Measurements from ENCODE around the gene IRAK2. TPM values are rescaled to one million over a fixed set of nuclear protein-coding genes. Genes with fewer than 3 reads are reported as not detected.
"Not testable (repeated sequence)": the region's sequence is repeated elsewhere in the genome, so short reads cannot be mapped to it uniquely, and the experiment has no call there.

Gene IRAK2
- total RNA-seq, 1 experiment from 2014 or later = 0.61 TPM

GRCh38 chr3:10173926-10174435 lies 9.3 kb downstream of the IRAK2 start:
- TF ChIP-seq, protein P1, sequence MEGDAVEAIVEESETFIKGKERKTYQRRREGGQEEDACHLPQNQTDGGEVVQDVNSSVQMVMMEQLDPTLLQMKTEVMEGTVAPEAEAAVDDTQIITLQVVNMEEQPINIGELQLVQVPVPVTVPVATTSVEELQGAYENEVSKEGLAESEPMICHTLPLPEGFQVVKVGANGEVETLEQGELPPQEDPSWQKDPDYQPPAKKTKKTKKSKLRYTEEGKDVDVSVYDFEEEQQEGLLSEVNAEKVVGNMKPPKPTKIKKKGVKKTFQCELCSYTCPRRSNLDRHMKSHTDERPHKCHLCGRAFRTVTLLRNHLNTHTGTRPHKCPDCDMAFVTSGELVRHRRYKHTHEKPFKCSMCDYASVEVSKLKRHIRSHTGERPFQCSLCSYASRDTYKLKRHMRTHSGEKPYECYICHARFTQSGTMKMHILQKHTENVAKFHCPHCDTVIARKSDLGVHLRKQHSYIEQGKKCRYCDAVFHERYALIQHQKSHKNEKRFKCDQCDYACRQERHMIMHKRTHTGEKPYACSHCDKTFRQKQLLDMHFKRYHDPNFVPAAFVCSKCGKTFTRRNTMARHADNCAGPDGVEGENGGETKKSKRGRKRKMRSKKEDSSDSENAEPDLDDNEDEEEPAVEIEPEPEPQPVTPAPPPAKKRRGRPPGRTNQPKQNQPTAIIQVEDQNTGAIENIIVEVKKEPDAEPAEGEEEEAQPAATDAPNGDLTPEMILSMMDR (conservative IDR thresholded peaks at IDR 0.05) = no peak
- WGBS (ENCODE audit: extremely low coverage, insufficient read length, low lambda C conversion rate) = no CpG with 5 or more reads among the region's 6 CpGs
- Histone ChIP-seq H4K8ac (replicated peaks; ENCODE audit: insufficient read length, low read depth, low read length) (no peak overlapping the region), H3K9ac (ENCODE audit: extremely low read depth, insufficient read length, low read length) (no peak overlapping the region), H3K79me2 (ENCODE audit: insufficient read depth, low read length) (no peaks in the 10 kb centered on the region), H2BK12ac (ENCODE audit: insufficient read length, low read depth, low read length) (no peak overlapping the region), H3K4ac (ENCODE audit: low read depth, low read length) (no peak overlapping the region), H2AK5ac (ENCODE audit: insufficient read length, low read length) (no peak overlapping the region), H3K9me3 (ENCODE audit: control insufficient read depth, low read depth, low read length) (no peaks in the 10 kb centered on the region), H2BK15ac (ENCODE audit: low read depth, low read length) (no peak overlapping the region), H3K27ac (ENCODE audit: insufficient read length, low read depth, low read length) (no peak overlapping the region), H2AFZ (ENCODE audit: low read length) (no peak overlapping the region), H4K91ac (ENCODE audit: insufficient read length, low read depth, low read length) (no peak overlapping the region), H2BK20ac (ENCODE audit: low read depth, low read length, poor library complexity, severe bottlenecking) (no peak overlapping the region), H2BK5ac (ENCODE audit: insufficient read length, low read length) (no peak overlapping the region), H3K23ac (ENCODE audit: insufficient read length, low read depth, low read length) (no peak overlapping the region), H3K79me1 (ENCODE audit: insufficient read depth, low read depth, low read length, poor library complexity, severe bottlenecking) (no peaks in the 10 kb centered on the region), H2BK120ac (ENCODE audit: low read depth, low read length, poor library complexity, severe bottlenecking) (no peak overlapping the region), H3K4me2 (ENCODE audit: insufficient read depth, insufficient read length, low read length) (no peak overlapping the region), H4K20me1 (ENCODE audit: control insufficient read depth, insufficient read depth, insufficient read length) (no peaks in the 10 kb centered on the region), H3K4me1 (ENCODE audit: insufficient read depth, low read length) (no peaks in the 10 kb centered on the region), H3K27me3 (ENCODE audit: insufficient read depth, low read length) (no peaks in the 10 kb centered on the region), H3K23me2 (ENCODE audit: insufficient read length, low read depth, low read length, poor library complexity, severe bottlenecking) (no peaks in the 10 kb centered on the region), H3K14ac (ENCODE audit: insufficient read depth, low read length) (no peak overlapping the region), H3T11ph (ENCODE audit: low read length) (no peak overlapping the region), H4K5ac (ENCODE audit: insufficient read length, low read depth, low read length) (no peak overlapping the region), H3K56ac (ENCODE audit: insufficient read length, low read depth, low read length) (no peak overlapping the region), H3K18ac (ENCODE audit: insufficient read length, low read depth, low read length) (no peak overlapping the region)
- peaks cover 7 to 14% of the 10 kb centered on the region in 2 experiments for H3K9me3 Mint-ChIP-seq
- 0 out of 2 replicates have a peak, but pooled peaks cover 2% of the 10 kb centered on the region for H3K27me3 Mint-ChIP-seq (ENCODE audit: low read depth)
- no peak for DNase-seq
- peaks cover 2 to 11% (median 9%) of the 10 kb centered on the region in 3 experiments for H3K36me3 Mint-ChIP-seq (ENCODE audit: insufficient read depth in 1 of 3, low read depth in 3 of 3)
- no peak overlapping the region for H3K27ac Mint-ChIP-seq
- H3K4me1 Mint-ChIP-seq = peaks cover under 1% of the 10 kb centered on the region in 2 experiments; a peak in 2 of 4 replicates
- H3K4me3 Mint-ChIP-seq = no peak overlapping the region

GRCh38 chr3:10175334-10175733 lies 10.6 kb downstream of the IRAK2 start:
- not testable (repeated sequence) for H3K9me3 ChIP-seq (ENCODE audit: control insufficient read depth, low read depth, low read length); H2BK15ac ChIP-seq (ENCODE audit: low read depth, low read length); H3K27me3 ChIP-seq (ENCODE audit: insufficient read depth, low read length); H3K4me3 Mint-ChIP-seq; H3K4ac ChIP-seq (ENCODE audit: low read depth, low read length); H2BK12ac ChIP-seq (ENCODE audit: insufficient read length, low read depth, low read length); H3K4me1 Mint-ChIP-seq; H2AFZ ChIP-seq (ENCODE audit: low read length); H3K14ac ChIP-seq (ENCODE audit: insufficient read depth, low read length); H3T11ph ChIP-seq (ENCODE audit: low read length); H3K79me2 ChIP-seq (ENCODE audit: insufficient read depth, low read length); H3K9ac ChIP-seq (ENCODE audit: extremely low read depth, insufficient read length, low read length); H3K23ac ChIP-seq (ENCODE audit: insufficient read length, low read depth, low read length); H3K4me1 ChIP-seq (ENCODE audit: insufficient read depth, low read length); H2AK5ac ChIP-seq (ENCODE audit: insufficient read length, low read length); DNase-seq; H3K27ac Mint-ChIP-seq; H3K56ac ChIP-seq (ENCODE audit: insufficient read length, low read depth, low read length); H2BK20ac ChIP-seq (ENCODE audit: low read depth, low read length, poor library complexity, severe bottlenecking); H2BK120ac ChIP-seq (ENCODE audit: low read depth, low read length, poor library complexity, severe bottlenecking); H3K18ac ChIP-seq (ENCODE audit: insufficient read length, low read depth, low read length); H4K20me1 ChIP-seq (ENCODE audit: control insufficient read depth, insufficient read depth, insufficient read length); H2BK5ac ChIP-seq (ENCODE audit: insufficient read length, low read length); H3K79me1 ChIP-seq (ENCODE audit: insufficient read depth, low read depth, low read length, poor library complexity, severe bottlenecking); H3K36me3 Mint-ChIP-seq (ENCODE audit: insufficient read depth in 1 of 3, low read depth in 3 of 3); H4K91ac ChIP-seq (ENCODE audit: insufficient read length, low read depth, low read length); H4K8ac ChIP-seq (replicated peaks; ENCODE audit: insufficient read length, low read depth, low read length); H3K27me3 Mint-ChIP-seq (ENCODE audit: low read depth); H3K23me2 ChIP-seq (ENCODE audit: insufficient read length, low read depth, low read length, poor library complexity, severe bottlenecking); H3K4me2 ChIP-seq (ENCODE audit: insufficient read depth, insufficient read length, low read length); H3K9me3 Mint-ChIP-seq; H4K5ac ChIP-seq (ENCODE audit: insufficient read length, low read depth, low read length); H3K27ac ChIP-seq (ENCODE audit: insufficient read length, low read depth, low read length)
- whole genome bisulfite sequencing (ENCODE audit: extremely low coverage, insufficient read length, low lambda C conversion rate) = no CpG with 5 or more reads among the region's 7 CpGs

All from H9 (cell line).